ENCODE measurements around the gene ACVRL1. TPM values are rescaled to one million over a fixed set of nuclear protein-coding genes. Genes with fewer than 3 reads are reported as not detected.

ACVRL1 gene
- total RNA-seq, 1 donor from 2014 or later, result not detected

DNA sequence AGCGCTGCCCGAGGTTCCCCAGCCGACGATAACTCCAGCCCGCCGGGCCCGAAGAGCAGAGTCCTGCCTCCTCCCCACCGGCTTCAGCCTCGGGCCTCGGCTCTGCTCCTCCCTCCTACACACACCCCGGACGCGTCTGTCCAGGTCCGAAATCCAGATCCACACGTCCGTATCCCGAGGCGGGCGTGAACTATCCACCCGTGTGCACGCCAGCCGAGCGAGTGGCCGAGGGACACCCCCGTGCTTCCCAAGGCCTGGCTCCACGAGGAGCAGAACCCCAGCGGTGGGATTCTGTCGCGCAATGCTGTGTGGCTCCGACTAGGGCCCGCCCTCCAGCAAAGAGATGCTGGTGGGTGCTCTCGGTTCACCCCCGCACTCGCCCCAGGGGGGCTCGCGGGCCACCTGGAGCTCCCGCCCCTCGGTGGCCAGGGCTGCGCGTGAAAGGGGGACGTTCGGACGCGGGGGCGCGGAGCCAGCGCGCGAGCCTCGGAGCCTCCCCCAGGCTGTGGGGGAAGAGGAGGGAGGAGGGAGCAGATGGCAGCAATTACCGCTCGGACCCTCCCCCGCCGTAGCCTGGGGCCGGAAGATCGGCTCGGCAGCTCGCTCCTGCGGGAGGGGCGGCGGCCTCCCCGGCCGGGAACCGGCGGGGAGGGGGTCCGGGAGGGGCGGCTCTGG lies 38.3 kb upstream of the ACVRL1 start:
- no peaks in the 10 kb centered on the region for H3K9me3 Mint-ChIP-seq
- H3K4me1 Mint-ChIP-seq (ENCODE audit: low read depth), result peaks cover 5% of the 10 kb centered on the region
- H3K27me3 Mint-ChIP-seq (ENCODE audit: low read depth), result peaks cover 55% of the 10 kb centered on the region
- intact Hi-C loops (cut with micrococcal nuclease), result no loop called here
- DNase-seq (ENCODE audit: low spot score), result no peak
- no peaks in the 10 kb centered on the region for H3K36me3 Mint-ChIP-seq (ENCODE audit: low read depth)
- no peak overlapping the region for H3K27ac Mint-ChIP-seq
- no peak overlapping the region for H3K4me3 Mint-ChIP-seq (ENCODE audit: low read depth)

DNA sequence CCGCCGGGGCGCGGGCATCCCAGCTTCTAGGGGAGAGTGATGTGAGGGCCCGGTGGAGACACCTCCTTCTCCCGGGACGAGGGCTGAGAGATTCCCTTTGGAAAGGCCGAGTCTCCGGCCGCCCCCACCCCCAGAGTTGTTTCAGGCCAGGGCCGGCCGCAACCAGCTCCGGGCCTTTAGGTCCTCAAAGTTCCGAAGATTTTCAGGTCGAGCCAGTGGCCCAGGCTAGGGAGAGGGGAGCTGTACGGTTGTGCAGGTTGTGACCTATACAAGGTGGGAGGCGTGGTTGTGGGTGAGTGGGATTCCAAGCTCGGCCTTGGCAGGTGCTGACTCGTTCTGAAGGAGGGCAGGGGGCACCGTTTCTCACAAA lies 37.8 kb upstream of the ACVRL1 start:
- Mint-ChIP-seq H3K27ac (no peak overlapping the region), H3K4me3 (ENCODE audit: low read depth) (no peak overlapping the region), H3K4me1 (ENCODE audit: low read depth) (peaks cover 5% of the 10 kb centered on the region), H3K36me3 (ENCODE audit: low read depth) (no peaks in the 10 kb centered on the region), H3K9me3 (no peaks in the 10 kb centered on the region), H3K27me3 (ENCODE audit: low read depth) (peaks cover 54% of the 10 kb centered on the region)
- no peak for DNase-seq (ENCODE audit: low spot score)
- intact Hi-C loops (cut with micrococcal nuclease), result no loop called here

DNA sequence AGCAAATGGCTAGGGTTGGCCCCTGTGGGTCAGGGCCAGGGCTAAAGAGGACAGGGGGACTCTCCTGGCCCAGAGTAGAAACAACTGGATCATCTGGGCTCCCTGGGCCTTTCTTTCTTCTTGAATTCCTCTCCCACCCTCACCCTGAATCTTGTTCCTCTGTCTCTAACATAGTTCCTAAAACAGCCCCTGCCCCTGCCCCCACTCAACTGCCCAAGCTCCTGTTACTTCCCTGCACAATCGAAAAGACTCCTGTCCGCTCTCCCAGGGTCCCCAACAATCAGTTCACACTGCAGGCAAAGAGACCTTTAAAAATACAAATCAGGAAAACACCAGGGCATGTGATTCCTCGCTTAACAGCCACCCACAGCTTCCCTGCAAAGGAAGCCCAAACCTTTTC lies 37.4 kb upstream of the ACVRL1 start:
- H3K4me1 Mint-ChIP-seq (ENCODE audit: low read depth), result peaks cover 5% of the 10 kb centered on the region
- no peaks in the 10 kb centered on the region for H3K36me3 Mint-ChIP-seq (ENCODE audit: low read depth)
- peaks cover 49% of the 10 kb centered on the region for H3K27me3 Mint-ChIP-seq (ENCODE audit: low read depth)
- H3K27ac Mint-ChIP-seq, result no peak overlapping the region
- no peaks in the 10 kb centered on the region for H3K9me3 Mint-ChIP-seq
- H3K4me3 Mint-ChIP-seq (ENCODE audit: low read depth), result no peak overlapping the region
- intact Hi-C loops (cut with micrococcal nuclease), result no loop called here
- no peak for DNase-seq (ENCODE audit: low spot score)

DNA sequence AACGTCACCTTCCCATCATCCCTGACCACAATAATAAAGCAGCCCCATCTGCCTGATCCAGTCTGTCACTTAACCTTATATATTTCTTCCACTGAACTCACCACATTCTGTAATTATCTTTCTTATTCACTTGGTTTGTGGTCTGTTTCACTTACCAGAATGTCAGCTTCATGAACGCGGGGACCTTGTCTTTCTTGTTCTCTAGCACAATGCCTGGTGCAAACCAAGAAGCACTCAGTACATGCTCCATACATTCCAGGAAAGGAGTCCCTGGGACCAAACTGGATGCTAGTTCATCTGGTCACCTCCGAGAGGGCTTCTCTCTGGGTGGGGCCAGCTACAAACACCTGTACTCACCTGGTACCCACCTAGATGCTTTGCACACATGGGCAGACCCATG lies 36.8 kb upstream of the ACVRL1 start:
- Mint-ChIP-seq H3K27ac (no peak overlapping the region), H3K4me1 (ENCODE audit: low read depth) (peaks cover 5% of the 10 kb centered on the region), H3K4me3 (ENCODE audit: low read depth) (no peak overlapping the region), H3K36me3 (ENCODE audit: low read depth) (no peaks in the 10 kb centered on the region), H3K27me3 (ENCODE audit: low read depth) (peaks cover 46% of the 10 kb centered on the region), H3K9me3 (no peaks in the 10 kb centered on the region)
- DNase-seq (ENCODE audit: low spot score), result no peak
- intact Hi-C loops (cut with micrococcal nuclease), result no loop called here

DNA sequence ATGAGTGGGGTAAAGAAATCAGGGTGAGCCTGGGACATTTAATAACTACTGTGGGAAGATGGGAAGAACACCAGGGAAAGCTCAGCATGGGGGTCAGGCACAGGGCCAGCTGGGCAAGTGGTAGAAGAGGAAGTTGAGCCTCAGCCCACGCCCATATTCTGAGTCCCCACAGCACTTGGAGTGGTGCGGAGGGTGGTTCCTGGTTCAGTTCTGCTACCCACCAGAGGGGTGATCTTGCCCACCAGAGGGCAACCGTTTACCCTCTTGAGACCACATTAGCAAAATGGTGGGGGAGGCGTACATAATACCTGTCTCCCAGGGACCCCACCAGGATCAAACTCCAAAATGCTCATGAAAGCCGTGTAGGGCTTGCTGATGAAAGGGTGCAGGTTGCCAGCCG lies 36.2 kb upstream of the ACVRL1 start:
- no peak for DNase-seq (ENCODE audit: low spot score)
- H3K27me3 Mint-ChIP-seq (ENCODE audit: low read depth), result peaks cover 46% of the 10 kb centered on the region
- intact Hi-C loops (cut with micrococcal nuclease), result no loop called here

DNA sequence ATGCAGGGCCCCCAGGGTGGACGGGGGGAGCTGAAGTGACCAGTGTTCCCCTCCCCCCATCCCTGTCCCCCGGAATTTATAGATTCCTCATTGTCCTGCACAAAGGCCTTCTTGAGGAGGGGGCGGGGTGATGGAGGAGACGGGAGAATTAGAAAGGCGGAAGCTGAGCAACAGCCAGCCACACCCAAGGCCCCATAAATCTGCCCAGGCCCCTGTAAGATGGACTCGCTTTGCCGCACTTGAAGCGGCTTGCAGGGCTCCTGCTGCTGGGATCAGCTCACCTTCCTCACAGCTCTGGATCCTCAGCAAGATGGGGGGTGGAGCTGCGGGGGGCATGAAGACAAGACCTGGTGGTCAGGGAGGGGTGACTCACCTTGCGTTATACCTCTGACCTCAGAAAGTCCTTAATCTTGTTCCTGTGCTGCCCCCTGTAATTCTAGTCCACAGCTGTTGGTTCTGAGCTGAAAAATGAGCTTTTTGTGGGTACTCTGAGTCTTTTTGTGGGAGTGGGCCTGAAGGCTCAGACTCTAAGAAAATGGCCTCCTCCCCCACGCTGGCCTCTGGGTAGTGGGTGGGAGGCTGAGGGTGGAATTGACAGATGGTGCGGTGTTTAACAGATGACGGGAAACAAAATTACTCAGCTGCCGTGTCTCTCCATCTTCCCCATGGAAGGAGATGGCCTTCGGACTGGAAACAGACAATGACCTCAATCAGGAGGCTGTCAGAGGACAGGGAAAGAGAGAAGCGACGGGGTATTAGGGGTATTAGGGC lies 35.2 kb upstream of the ACVRL1 start:
- intact Hi-C loops (cut with micrococcal nuclease), result no loop called here
- Mint-ChIP-seq H3K4me3 (ENCODE audit: low read depth) (no peak overlapping the region), H3K27me3 (ENCODE audit: low read depth) (peaks cover 46% of the 10 kb centered on the region), H3K27ac (no peak overlapping the region), H3K4me1 (ENCODE audit: low read depth) (peaks cover 5% of the 10 kb centered on the region), H3K36me3 (ENCODE audit: low read depth) (no peaks in the 10 kb centered on the region), H3K9me3 (no peaks in the 10 kb centered on the region)
- DNase-seq (ENCODE audit: low spot score), result no peak

More for the DNA sequence above, 36.2 kb upstream of the ACVRL1 start:
- Mint-ChIP-seq H3K36me3 (ENCODE audit: low read depth) (no peaks in the 10 kb centered on the region), H3K9me3 (no peaks in the 10 kb centered on the region), H3K4me1 (ENCODE audit: low read depth) (peaks cover 5% of the 10 kb centered on the region), H3K4me3 (ENCODE audit: low read depth) (no peak overlapping the region), H3K27ac (no peak overlapping the region)

DNA sequence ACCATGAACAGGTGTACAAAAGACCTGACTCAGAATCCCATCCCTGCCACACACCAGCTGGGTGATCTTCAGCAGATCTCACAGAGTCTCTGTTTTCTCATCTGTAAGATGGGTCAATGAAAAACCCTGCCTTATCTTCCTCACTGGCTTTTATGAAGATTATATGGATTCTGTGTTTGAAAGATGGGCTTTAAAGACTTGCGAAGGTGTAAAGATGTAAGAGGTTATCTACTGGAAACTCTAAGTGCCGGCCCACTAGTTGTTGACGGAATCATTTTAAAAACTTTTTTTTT lies 34.7 kb upstream of the ACVRL1 start:
- no peaks in the 10 kb centered on the region for H3K9me3 Mint-ChIP-seq
- intact Hi-C loops (cut with micrococcal nuclease), result no loop called here

DNA sequence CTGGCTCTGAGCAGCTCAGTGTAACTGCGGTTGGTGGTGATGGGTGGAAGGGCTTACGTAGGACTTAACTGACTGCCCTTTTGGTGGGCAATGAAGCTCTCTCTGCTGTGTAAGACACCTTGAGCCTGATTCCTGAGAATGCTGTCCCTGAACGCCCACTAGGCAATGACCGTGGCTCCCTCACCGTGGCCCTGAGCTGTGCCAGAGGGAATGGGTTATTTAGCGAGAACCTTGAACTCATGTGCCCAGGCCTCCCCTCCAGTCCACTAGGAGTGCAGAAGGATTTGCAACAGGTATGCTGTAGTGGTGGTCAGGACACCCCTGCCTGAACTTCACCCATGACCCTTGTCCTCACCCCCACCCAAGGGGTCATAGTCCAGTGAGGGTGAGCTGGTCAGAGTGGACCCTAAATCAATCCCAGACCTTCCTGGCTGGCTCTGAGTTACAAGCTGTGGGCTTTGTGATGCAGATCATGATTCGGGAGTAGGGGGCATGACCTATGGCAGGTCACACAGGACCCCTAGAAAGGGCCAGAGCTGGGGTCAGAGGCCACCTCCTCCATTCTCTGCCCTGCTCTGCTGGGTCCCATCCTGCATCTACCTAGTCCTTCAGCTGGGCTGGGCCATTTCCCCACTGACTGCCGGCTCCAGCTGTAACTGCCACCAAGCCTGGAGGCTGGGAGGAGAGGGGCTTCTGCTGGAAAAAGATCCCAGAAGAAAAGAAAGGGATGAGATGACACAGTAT lies 33.9 kb upstream of the ACVRL1 start:
- Mint-ChIP-seq H3K4me1 (ENCODE audit: low read depth) (peaks cover 5% of the 10 kb centered on the region), H3K9me3 (no peaks in the 10 kb centered on the region), H3K27me3 (ENCODE audit: low read depth) (peaks cover 35% of the 10 kb centered on the region), H3K27ac (no peak overlapping the region), H3K4me3 (ENCODE audit: low read depth) (no peak overlapping the region), H3K36me3 (ENCODE audit: low read depth) (no peaks in the 10 kb centered on the region)
- no peak for DNase-seq (ENCODE audit: low spot score)
- intact Hi-C loops (cut with micrococcal nuclease), result no loop called here

More for the DNA sequence above, 34.7 kb upstream of the ACVRL1 start:
- Mint-ChIP-seq H3K4me3 (ENCODE audit: low read depth) (no peak overlapping the region), H3K36me3 (ENCODE audit: low read depth) (no peaks in the 10 kb centered on the region), H3K4me1 (ENCODE audit: low read depth) (peaks cover 5% of the 10 kb centered on the region), H3K27ac (no peak overlapping the region), H3K27me3 (ENCODE audit: low read depth) (peaks cover 41% of the 10 kb centered on the region)
- DNase-seq (ENCODE audit: low spot score), result no peak

DNA sequence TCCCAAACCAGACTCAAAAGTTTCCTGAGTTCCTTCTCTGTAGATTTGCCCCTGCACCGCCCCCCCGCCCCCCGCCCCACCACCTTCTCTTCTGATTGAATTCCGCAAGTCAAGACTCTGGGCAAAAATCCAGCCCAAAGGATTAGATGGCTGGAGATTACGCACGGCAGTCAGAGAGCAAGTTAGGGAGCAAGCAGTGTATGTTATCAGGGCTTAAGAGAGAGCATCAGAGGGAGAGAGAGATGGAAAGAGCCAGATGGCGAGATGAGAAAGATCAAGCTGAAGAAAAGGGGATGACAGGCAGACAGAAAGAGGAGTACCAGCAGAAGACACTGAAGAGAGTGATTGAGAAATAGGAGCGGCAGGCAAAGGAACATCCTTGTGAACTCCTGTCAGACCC lies 33.3 kb upstream of the ACVRL1 start:
- intact Hi-C loops (cut with micrococcal nuclease), result no loop called here
- Mint-ChIP-seq H3K27me3 (ENCODE audit: low read depth) (peaks cover 30% of the 10 kb centered on the region), H3K9me3 (no peaks in the 10 kb centered on the region), H3K27ac (no peak overlapping the region), H3K36me3 (ENCODE audit: low read depth) (no peaks in the 10 kb centered on the region), H3K4me1 (ENCODE audit: low read depth) (peaks cover 5% of the 10 kb centered on the region), H3K4me3 (ENCODE audit: low read depth) (no peak overlapping the region)
- no peak for DNase-seq (ENCODE audit: low spot score)

DNA sequence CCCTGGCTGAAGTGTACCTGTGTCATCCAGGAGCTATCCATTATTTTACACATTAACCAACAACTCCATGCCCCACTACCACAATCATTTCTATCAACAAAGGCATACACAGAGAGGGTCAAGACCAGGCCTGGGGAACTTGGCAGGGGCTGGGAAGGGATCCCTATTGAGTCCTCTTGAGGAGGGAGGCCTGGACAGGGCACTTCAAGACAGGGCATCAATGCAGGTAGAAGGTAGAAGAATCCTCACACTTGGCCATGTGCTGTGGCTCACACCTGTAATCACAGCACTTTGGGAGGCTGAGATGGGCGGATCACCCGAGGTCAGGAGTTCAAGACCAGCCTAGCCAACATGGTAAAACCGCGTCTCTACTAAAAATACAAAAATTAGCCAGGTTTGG lies 32.8 kb upstream of the ACVRL1 start:
- Mint-ChIP-seq H3K27me3 (ENCODE audit: low read depth) (peaks cover 33% of the 10 kb centered on the region), H3K9me3 (no peaks in the 10 kb centered on the region), H3K4me1 (ENCODE audit: low read depth) (peaks cover 5% of the 10 kb centered on the region), H3K27ac (no peak overlapping the region), H3K4me3 (ENCODE audit: low read depth) (no peak overlapping the region), H3K36me3 (ENCODE audit: low read depth) (no peaks in the 10 kb centered on the region)
- intact Hi-C loops (cut with micrococcal nuclease), result no loop called here
- no peak for DNase-seq (ENCODE audit: low spot score)

DNA sequence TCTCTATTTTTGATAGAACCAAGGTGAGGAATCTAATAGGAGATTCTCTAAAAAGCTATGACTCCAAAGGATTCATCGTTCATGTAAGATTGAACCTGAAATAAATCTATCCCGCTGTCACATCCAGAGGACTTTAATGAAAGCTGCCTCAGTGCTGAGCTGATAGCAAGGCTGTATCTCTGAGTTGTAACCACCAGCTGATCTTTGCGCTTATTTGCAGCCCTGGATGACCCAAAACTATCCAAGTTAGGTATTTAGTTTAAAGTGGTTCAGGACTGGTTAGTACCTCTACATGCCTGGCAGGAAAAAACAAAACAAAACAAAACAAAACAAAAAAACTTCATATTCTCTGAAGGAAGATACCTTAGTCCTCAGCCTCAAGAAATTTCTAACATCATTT lies 28.2 kb upstream of the ACVRL1 start:
- H3K36me3 Mint-ChIP-seq (ENCODE audit: low read depth), result no peaks in the 10 kb centered on the region
- no peak overlapping the region for H3K27ac Mint-ChIP-seq
- DNase-seq (ENCODE audit: low spot score), result no peak
- peaks cover 8% of the 10 kb centered on the region for H3K27me3 Mint-ChIP-seq (ENCODE audit: low read depth)
- no peaks in the 10 kb centered on the region for H3K9me3 Mint-ChIP-seq
- intact Hi-C loops (cut with micrococcal nuclease), result loop anchor here (5.0 kb wide), 1 partner anchor 457 kb away; the partner anchor contains the start of gene SLC4A8
- H3K4me1 Mint-ChIP-seq (ENCODE audit: low read depth), result peaks cover under 1% of the 10 kb centered on the region
- no peak overlapping the region for H3K4me3 Mint-ChIP-seq (ENCODE audit: low read depth)

DNA sequence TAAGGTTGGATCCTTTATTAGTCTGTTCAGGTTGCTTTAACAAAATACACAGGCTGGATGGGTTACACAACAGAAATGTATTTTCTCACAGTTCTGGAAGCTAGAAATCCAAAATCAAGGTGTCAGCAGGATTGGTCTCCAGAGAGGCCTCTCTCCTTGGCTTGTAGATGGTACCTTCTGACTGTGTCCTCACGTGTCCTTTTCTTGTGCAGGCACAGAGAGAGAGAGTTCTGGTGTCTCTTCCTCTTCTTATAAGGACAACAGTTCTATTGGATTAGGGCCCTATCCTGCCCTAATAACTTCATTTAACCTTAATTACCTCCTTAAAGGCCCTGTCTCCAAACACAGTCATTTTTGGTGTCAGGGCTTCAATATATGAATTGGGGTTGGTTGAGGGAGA lies 24.0 kb upstream of the ACVRL1 start:
- Mint-ChIP-seq H3K4me1 (ENCODE audit: low read depth) (peaks cover 15% of the 10 kb centered on the region), H3K27me3 (ENCODE audit: low read depth) (peaks cover 6% of the 10 kb centered on the region), H3K4me3 (ENCODE audit: low read depth) (no peak overlapping the region), H3K9me3 (peaks cover 7% of the 10 kb centered on the region), H3K36me3 (ENCODE audit: low read depth) (no peaks in the 10 kb centered on the region), H3K27ac (no peak overlapping the region)
- intact Hi-C loops (cut with micrococcal nuclease), result no loop called here
- DNase-seq (ENCODE audit: low spot score), result no peak

DNA sequence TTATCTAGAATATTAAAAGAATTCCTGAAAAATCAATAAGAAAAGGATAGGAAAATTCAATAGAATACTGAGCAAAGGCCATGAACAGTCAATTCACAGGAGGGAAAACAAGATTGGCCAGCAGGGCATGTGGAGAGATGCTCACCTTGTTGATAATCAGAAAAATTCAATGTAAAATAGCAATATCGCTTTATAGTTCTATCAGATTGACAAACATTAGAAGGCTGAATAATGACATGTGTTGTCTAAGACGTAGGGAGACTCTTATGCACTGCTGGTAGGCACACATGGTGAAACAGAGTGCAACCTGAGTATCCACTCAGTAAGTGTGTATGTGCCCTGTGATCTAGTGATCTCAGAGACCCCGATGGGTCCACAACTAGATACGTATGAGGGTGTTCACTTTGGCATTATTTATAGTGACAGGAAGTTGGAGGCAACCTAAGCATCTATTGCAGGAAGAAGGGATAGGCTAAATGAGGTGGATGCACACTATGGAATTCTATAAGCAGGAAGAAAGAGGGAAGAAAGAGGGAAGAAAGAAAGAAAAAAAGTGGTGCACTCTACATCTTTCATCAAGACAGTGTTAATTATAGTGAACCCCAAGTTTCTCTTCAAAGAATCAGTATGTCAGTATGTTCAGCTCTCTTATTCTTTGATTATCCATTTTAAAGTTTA lies 23.2 kb upstream of the ACVRL1 start:
- no peak overlapping the region for H3K27ac Mint-ChIP-seq
- H3K27me3 Mint-ChIP-seq (ENCODE audit: low read depth), result peaks cover 5% of the 10 kb centered on the region
- peaks cover 15% of the 10 kb centered on the region for H3K4me1 Mint-ChIP-seq (ENCODE audit: low read depth)
- no peaks in the 10 kb centered on the region for H3K36me3 Mint-ChIP-seq (ENCODE audit: low read depth)
- peaks cover 7% of the 10 kb centered on the region for H3K9me3 Mint-ChIP-seq
- no peak overlapping the region for H3K4me3 Mint-ChIP-seq (ENCODE audit: low read depth)
- no peak for DNase-seq (ENCODE audit: low spot score)
- intact Hi-C loops (cut with micrococcal nuclease), result no loop called here
